Large intestine (tissue), 3 donors: ENCODE measurements around the gene ARL8A. TPM values are rescaled to one million over a fixed set of nuclear protein-coding genes. Genes with fewer than 3 reads are reported as not detected.

Experiments
- DNase-seq, 2 donors: peaks; one replicate each; pipeline versions ENCODE4 v3.0.0 to v3.0.0-alpha.2; 2013
- H3K27ac ChIP-seq: one replicate; pipeline ENCODE4 v1.5.1; 2013; ENCODE audit warnings: low read length
- H3K27me3 ChIP-seq: 2 replicates; pipeline ENCODE4 v1.6.1; 2013; ENCODE audit warnings: low read length; ENCODE audit not compliant: control insufficient read depth, insufficient read depth
- H3K36me3 ChIP-seq: 2 replicates; pipeline ENCODE4 v1.6.1; 2013; ENCODE audit warnings: low read length; ENCODE audit not compliant: control insufficient read depth, insufficient read depth
- H3K4me1 ChIP-seq: one replicate; pipeline ENCODE4 v1.6.1; 2013; ENCODE audit warnings: low read length; ENCODE audit not compliant: control insufficient read depth, insufficient read depth
- H3K4me3 ChIP-seq: one replicate; pipeline ENCODE4 v1.5.1; 2013; ENCODE audit warnings: low read length
- H3K9me3 ChIP-seq: one replicate; pipeline ENCODE4 v1.6.1; 2013; ENCODE audit warnings: mild to moderate bottlenecking, low read depth, low read length, moderate library complexity; ENCODE audit not compliant: control insufficient read depth
- WGBS: methylation state at CpG from one replicate; pipeline ENCODE4 v1.1.5; 2013; ENCODE audit warnings: low lambda C conversion rate; ENCODE audit not compliant: insufficient coverage; 5-methylcytosine and 5-hydroxymethylcytosine counted together
- polyA plus RNA-seq: library from polyadenylated mRNA; unstranded; fragments of 120-200 nt; gene quantifications from one replicate; pipeline ENCODE4 v1.2.1, GENCODE V29; 2013

Gene ARL8A
- polyA plus RNA-seq, 1 donor = 37.4 TPM

- Histone ChIP-seq H3K27me3 (no peaks in the 10 kb centered on the region), H3K27ac (no peak overlapping the region), H3K9me3 (no peaks in the 10 kb centered on the region), H3K4me1 (peaks cover 6% of the 10 kb centered on the region), H3K36me3 (no peaks in the 10 kb centered on the region), H3K4me3 (no peak overlapping the region)
- WGBS = no CpG with 5 or more reads among the region's 10 CpGs
- DNase-seq = no peak
These were observed 13.4 kb upstream of the ARL8A start for GRCh38 chr1:202157945-202158344.

GRCh38 chr1:202156590-202156989 lies 12.1 kb upstream of the ARL8A start:
- DNase-seq = no peak
- Histone ChIP-seq H3K9me3 (no peaks in the 10 kb centered on the region), H3K27ac (no peak overlapping the region), H3K36me3 (no peaks in the 10 kb centered on the region), H3K4me3 (no peak overlapping the region), H3K4me1 (no peaks in the 10 kb centered on the region), H3K27me3 (no peaks in the 10 kb centered on the region)
- no CpG with 5 or more reads among the region's 8 CpGs for WGBS

GRCh38 chr1:202155478-202156021 lies 11.0 kb upstream of the ARL8A start:
- Histone ChIP-seq H3K27ac (no peak overlapping the region), H3K4me1 (no peaks in the 10 kb centered on the region), H3K27me3 (no peaks in the 10 kb centered on the region), H3K4me3 (no peak overlapping the region), H3K9me3 (no peaks in the 10 kb centered on the region), H3K36me3 (no peaks in the 10 kb centered on the region)
- DNase-seq = no peak
- WGBS = 50% methylated on average over 1 of the region's 8 CpGs

GRCh38 chr1:202154766-202155477 lies 10.4 kb upstream of the ARL8A start:
- Histone ChIP-seq H3K27ac (no peak overlapping the region), H3K36me3 (no peaks in the 10 kb centered on the region), H3K4me3 (no peak overlapping the region), H3K27me3 (no peaks in the 10 kb centered on the region), H3K4me1 (no peaks in the 10 kb centered on the region), H3K9me3 (no peaks in the 10 kb centered on the region)
- WGBS = no CpG with 5 or more reads among the region's 11 CpGs
- DNase-seq = peak; percentile 48 to 62

- no peak overlapping the region for H3K4me3 ChIP-seq
- no peaks in the 10 kb centered on the region for H3K4me1 ChIP-seq
- WGBS = no CpG with 5 or more reads among the region's 10 CpGs
- no peaks in the 10 kb centered on the region for H3K9me3 ChIP-seq
- no peak overlapping the region for H3K27ac ChIP-seq
- no peak for DNase-seq
- H3K27me3 ChIP-seq = no peaks in the 10 kb centered on the region
- H3K36me3 ChIP-seq = no peaks in the 10 kb centered on the region
These were observed 9.7 kb upstream of the ARL8A start for GRCh38 chr1:202154148-202154765.

DNA sequence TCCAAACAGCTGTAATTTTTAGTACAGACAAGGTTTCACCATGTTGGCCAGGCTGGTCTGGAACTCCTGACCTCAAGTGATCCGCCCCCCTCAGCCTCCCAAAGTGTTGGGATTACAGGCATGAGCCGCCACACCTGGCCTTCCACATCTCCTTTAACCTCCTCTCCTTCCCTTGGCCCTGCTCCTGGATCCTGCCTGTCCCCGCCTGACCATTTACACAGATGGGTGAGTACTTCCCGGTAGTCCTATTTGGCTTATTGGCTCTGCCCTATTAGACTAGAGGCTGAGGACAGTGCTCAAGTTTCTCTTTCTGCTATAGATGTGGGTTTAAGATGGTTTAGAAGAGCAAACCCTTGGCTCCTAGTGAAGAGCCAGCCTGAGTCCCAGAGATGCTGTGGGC lies 8.7 kb upstream of the ARL8A start:
- no peaks in the 10 kb centered on the region for H3K36me3 ChIP-seq
- H3K9me3 ChIP-seq = no peaks in the 10 kb centered on the region
- no peak for DNase-seq
- WGBS = no CpG with 5 or more reads among the region's 4 CpGs
- H3K27ac ChIP-seq = no peak overlapping the region
- no peaks in the 10 kb centered on the region for H3K4me1 ChIP-seq
- H3K4me3 ChIP-seq = no peak overlapping the region
- no peaks in the 10 kb centered on the region for H3K27me3 ChIP-seq

DNA sequence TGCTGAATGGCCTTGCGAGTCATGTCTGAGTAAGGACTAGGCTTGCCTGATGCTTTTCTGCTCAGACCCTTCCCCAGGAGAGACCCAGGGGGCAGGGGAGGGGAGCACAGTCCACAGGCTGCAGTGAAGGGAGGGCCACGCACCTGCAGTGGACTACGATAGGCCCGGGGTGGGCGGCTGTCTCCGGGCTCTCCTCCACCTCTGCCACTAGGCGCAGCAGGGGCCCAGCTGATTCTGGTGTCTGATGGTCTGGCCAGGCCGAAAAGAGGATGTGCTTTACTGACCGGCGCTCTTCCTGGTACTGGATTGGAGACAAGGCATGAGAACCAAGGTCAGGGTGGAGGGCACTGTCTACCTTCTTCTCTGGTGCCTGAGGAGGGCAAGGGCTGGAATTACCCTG lies 7.9 kb upstream of the ARL8A start:
- no peaks in the 10 kb centered on the region for H3K4me1 ChIP-seq
- no peaks in the 10 kb centered on the region for H3K36me3 ChIP-seq
- H3K4me3 ChIP-seq = no peak overlapping the region
- no peaks in the 10 kb centered on the region for H3K27me3 ChIP-seq
- no peaks in the 10 kb centered on the region for H3K9me3 ChIP-seq
- no peak overlapping the region for H3K27ac ChIP-seq
- no CpG with 5 or more reads among the region's 10 CpGs for WGBS
- DNase-seq = no peak

DNA sequence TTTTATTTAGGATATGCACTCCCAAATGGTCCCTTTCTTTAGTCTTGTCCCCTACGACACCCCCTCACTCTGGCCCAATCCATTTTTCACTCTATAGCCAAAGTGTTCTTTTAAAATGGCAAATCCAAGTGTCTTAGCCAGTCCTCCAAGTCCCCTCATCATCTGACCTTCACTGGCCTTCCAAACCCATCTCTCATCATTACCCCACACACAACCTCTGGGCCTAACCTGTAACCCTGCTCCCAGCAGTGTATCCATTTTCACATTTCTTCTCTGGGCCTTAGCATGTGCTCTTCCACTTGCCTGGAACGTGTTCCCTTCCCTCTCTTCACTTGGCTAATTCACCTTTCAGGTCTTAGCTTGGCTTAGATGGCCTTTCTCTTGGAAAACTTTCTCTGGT lies 6.5 kb upstream of the ARL8A start:
- H3K9me3 ChIP-seq = no peaks in the 10 kb centered on the region
- no peak overlapping the region for H3K27ac ChIP-seq
- H3K4me3 ChIP-seq = no peak overlapping the region
- no peaks in the 10 kb centered on the region for H3K36me3 ChIP-seq
- DNase-seq = no peak
- no peaks in the 10 kb centered on the region for H3K27me3 ChIP-seq
- WGBS = 57% methylated on average over 1 of the region's 2 CpGs
- no peaks in the 10 kb centered on the region for H3K4me1 ChIP-seq

DNA sequence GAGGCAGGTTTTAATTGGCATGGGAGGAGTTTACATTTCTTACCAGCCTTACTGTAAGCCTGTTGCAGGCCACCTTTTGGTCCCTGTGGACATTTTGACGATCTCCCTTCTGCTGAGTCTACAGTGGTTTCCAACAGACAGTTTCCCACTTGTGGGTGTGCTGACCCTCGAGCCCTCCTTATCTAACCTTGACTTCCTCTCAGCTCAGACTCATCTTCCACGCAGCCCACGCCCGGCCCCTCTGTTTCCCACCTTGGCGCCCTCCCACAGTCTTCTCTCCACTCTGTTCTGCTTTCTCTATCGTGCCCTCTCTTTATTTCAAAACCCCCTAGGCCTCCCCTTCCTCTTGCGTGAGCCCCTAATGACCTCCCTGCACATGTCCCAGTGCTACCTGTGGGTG lies 6.1 kb upstream of the ARL8A start:
- no peaks in the 10 kb centered on the region for H3K36me3 ChIP-seq
- H3K27me3 ChIP-seq = no peaks in the 10 kb centered on the region
- H3K9me3 ChIP-seq = no peaks in the 10 kb centered on the region
- H3K4me3 ChIP-seq = no peak overlapping the region
- WGBS = 100% methylated on average over 2 of the region's 8 CpGs
- no peaks in the 10 kb centered on the region for H3K4me1 ChIP-seq
- DNase-seq = no peak
- H3K27ac ChIP-seq = no peak overlapping the region

- H3K4me3 ChIP-seq = no peak overlapping the region
- no CpG with 5 or more reads among the region's 9 CpGs for WGBS
- H3K27me3 ChIP-seq = no peaks in the 10 kb centered on the region
- no peaks in the 10 kb centered on the region for H3K36me3 ChIP-seq
- H3K27ac ChIP-seq = no peak overlapping the region
- H3K9me3 ChIP-seq = no peaks in the 10 kb centered on the region
- no peak for DNase-seq
- peaks cover under 1% of the 10 kb centered on the region for H3K4me1 ChIP-seq
These were observed 5.7 kb upstream of the ARL8A start for GRCh38 chr1:202150187-202150586.

DNA sequence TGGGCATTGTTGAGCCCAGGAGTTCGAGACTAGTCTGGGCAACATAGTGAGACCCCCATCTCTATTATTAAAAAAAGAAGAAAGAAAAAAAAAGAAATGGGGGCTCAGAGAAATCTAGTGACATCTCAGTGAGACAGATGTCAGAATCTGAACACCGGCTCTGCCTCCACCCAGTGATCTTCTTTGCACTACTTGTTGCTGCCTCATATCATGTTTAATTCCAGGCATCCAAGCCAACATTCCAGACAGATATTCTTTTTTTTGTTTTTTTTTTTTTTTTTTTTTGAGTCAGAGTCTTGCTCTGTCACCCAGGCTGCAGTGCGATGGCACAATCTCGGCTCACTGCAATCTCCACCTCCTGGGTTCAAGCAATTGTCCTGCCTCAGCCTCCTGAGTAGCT lies 5.0 kb upstream of the ARL8A start:
- no peaks in the 10 kb centered on the region for H3K36me3 ChIP-seq
- H3K4me1 ChIP-seq = peaks cover 6% of the 10 kb centered on the region
- DNase-seq = no peak
- 100% methylated on average over 1 of the region's 4 CpGs for WGBS
- no peaks in the 10 kb centered on the region for H3K27me3 ChIP-seq
- H3K9me3 ChIP-seq = no peaks in the 10 kb centered on the region
- H3K27ac ChIP-seq = no peak overlapping the region
- no peak overlapping the region for H3K4me3 ChIP-seq
